Gastrocnemius medialis (tissue), 4 donors: ENCODE results near the gene USP28. TPM values are rescaled to one million over a fixed set of nuclear protein-coding genes. Genes with fewer than 3 reads are reported as not detected.

Experiments used
- ATAC-seq, 2 donors: fragments of 150-250 bp; one replicate each; pipeline ENCODE4 v1.9.1; 2016
- DNase-seq, 2 donors: peaks; one replicate each; pipeline ENCODE4 v3.0.0-alpha.2; 2019
- H3K27ac ChIP-seq, 4 donors: fragments of 200-600 bp; sonication (generic); 1 replicate in 1 of 4; 2 replicates in 3 of 4; pipeline ENCODE4 v1.5.1; 2016 to 2018; ENCODE audit warnings: mild to moderate bottlenecking in 2 of 4, moderate library complexity in 1 of 4
- H3K27me3 ChIP-seq, 3 donors: fragments of 200-600 bp; sonication (generic) in 2 of 3; 1 replicate in 1 of 3; 2 replicates in 2 of 3; pipeline versions ENCODE4 v1.5.1 to v1.6.0; 2016 to 2019; ENCODE audit warnings: mild to moderate bottlenecking in 1 of 3, moderate library complexity in 1 of 3
- H3K36me3 ChIP-seq, 2 donors: fragments of 200-600 bp; sonication (generic) in 1 of 2; one replicate each; pipeline ENCODE4 v1.5.1; 2017 to 2018
- H3K4me1 ChIP-seq, 2 donors: fragments of 200-600 bp; sonication (generic) in 1 of 2; one replicate each; pipeline ENCODE4 v1.5.1; 2016 to 2017; ENCODE audit warnings: mild to moderate bottlenecking in 2 of 2
- H3K4me3 ChIP-seq, 4 donors: fragments of 200-600 bp; sonication (generic) in 3 of 4; 1 replicate in 1 of 4; 2 replicates in 3 of 4; pipeline ENCODE4 v1.5.1; 2016 to 2019; ENCODE audit warnings: mild to moderate bottlenecking in 2 of 4
- H3K9me3 ChIP-seq, 3 donors: fragments of 200-600 bp; sonication (generic) in 2 of 3; 1 replicate in 1 of 3; 2 replicates in 2 of 3; pipeline ENCODE4 v1.5.1; 2016 to 2019
- CTCF ChIP-seq, 5 experiments: fragments of 450-650 bp in 3 of 5; fragments of 200-600 bp in 2 of 5; sonication (generic) in 2 of 5; IDR thresholded peaks in 4 of 5; conservative IDR thresholded peaks in 1 of 5; 1 replicate in 4 of 5; 2 replicates in 1 of 5; pipeline ENCODE4 v1.5.1; 2016 to 2019; ENCODE audit warnings: antibody characterized with exemption in 5 of 5, mild to moderate bottlenecking in 3 of 5, moderate library complexity in 3 of 5
- POLR2A ChIP-seq, 2 donors: fragments of 450-650 bp; IDR thresholded peaks; one replicate each; pipeline ENCODE4 v1.6.1; 2017; ENCODE audit warnings: antibody characterized with exemption in 2 of 2, mild to moderate bottlenecking in 2 of 2, moderate library complexity in 2 of 2
- in situ Hi-C, 4 donors: fragments of 200-750 bp; cut with MboI; loops; one replicate each; pipeline versions ENCODE4 v1.15.0 to v1.8.0; 2017; ENCODE audit warnings: low sequenced_read_pairs in 4 of 4
- intact Hi-C: fragments of 100-400 bp; cut with DNase I; formaldehyde crosslinking; loops from one replicate; pipeline ENCODE4 v1.15.1; 2023; ENCODE audit warnings: low total_unique reads
- total RNA-seq, 4 donors: library from RNA; depleted of rRNA; stranded (reverse); fragments of >200 nt; gene quantifications; one replicate each; pipeline versions ENCODE4 v1.1.0 to v1.2.3, GENCODE V29; 2016

Gene USP28
- total RNA-seq, 4 donors from 2014 or later, result 56.7 to 141 (median 80.4) TPM

- Histone ChIP-seq H3K36me3 (peaks cover 0 to 45% of the 10 kb centered on the region in 2 donors), H3K27ac (no peak overlapping the region), H3K9me3 (no peaks in the 10 kb centered on the region), H3K27me3 (no peaks in the 10 kb centered on the region), H3K4me1 (peaks cover 26 to 35% of the 10 kb centered on the region in 2 donors), H3K4me3 (no peak overlapping the region)
- in situ Hi-C loops (no loop called here), intact Hi-C loops (no loop called here)
- ATAC-seq, result no peak
- TF ChIP-seq POLR2A (IDR thresholded peaks at IDR 0.05) (no peak), CTCF (IDR thresholded peaks at IDR 0.05 in 4 of 5, conservative IDR thresholded peaks at IDR 0.05 in 1 of 5) (no peak)
- no peak for DNase-seq
Observed at GRCh38 chr11:113850188-113850587, 25.2 kb downstream of the USP28 start.

- intact Hi-C loops, result no loop called here
- peaks cover 0 to 45% of the 10 kb centered on the region in 2 donors for H3K36me3 ChIP-seq
Observed at GRCh38 chr11:113849713-113850112, 25.7 kb downstream of the USP28 start.

GRCh38 chr11:113847580-113847979, 27.8 kb downstream of the USP28 start:
- Histone ChIP-seq H3K36me3 (peaks cover 0 to 39% of the 10 kb centered on the region in 2 donors), H3K4me1 (peaks cover 18 to 22% of the 10 kb centered on the region in 2 donors), H3K4me3 (no peak overlapping the region), H3K27ac (peak overlapping the region; percentile 27 to 70 (median 54)), H3K27me3 (no peaks in the 10 kb centered on the region), H3K9me3 (no peaks in the 10 kb centered on the region)
- intact Hi-C loops, result no loop called here
- in situ Hi-C loops, result no loop called here
- TF ChIP-seq POLR2A (IDR thresholded peaks at IDR 0.05) (no peak), CTCF (IDR thresholded peaks at IDR 0.05 in 4 of 5, conservative IDR thresholded peaks at IDR 0.05 in 1 of 5) (no peak)
- ATAC-seq (peak; percentile 31 to 60), DNase-seq (no peak)

More at GRCh38 chr11:113849713-113850112, 25.7 kb downstream of the USP28 start:
- TF ChIP-seq CTCF (IDR thresholded peaks at IDR 0.05 in 4 of 5, conservative IDR thresholded peaks at IDR 0.05 in 1 of 5) (no peak), POLR2A (IDR thresholded peaks at IDR 0.05) (no peak)
- H3K4me3 ChIP-seq, result no peak overlapping the region
- no peaks in the 10 kb centered on the region for H3K27me3 ChIP-seq
- DNase-seq (no peak), ATAC-seq (no peak)
- in situ Hi-C loops, result no loop called here
- no peaks in the 10 kb centered on the region for H3K9me3 ChIP-seq
- H3K27ac ChIP-seq, result no peak overlapping the region
- H3K4me1 ChIP-seq, result peaks cover 21 to 30% of the 10 kb centered on the region in 2 donors

GRCh38 chr11:113847111-113847510, 28.3 kb downstream of the USP28 start:
- in situ Hi-C loops (no loop called here), intact Hi-C loops (no loop called here)
- TF ChIP-seq POLR2A (IDR thresholded peaks at IDR 0.05) (no peak), CTCF (IDR thresholded peaks at IDR 0.05 in 4 of 5, conservative IDR thresholded peaks at IDR 0.05 in 1 of 5) (no peak)
- no peaks in the 10 kb centered on the region for H3K9me3 ChIP-seq
- H3K27ac ChIP-seq, result peak overlapping the region; percentile 27 to 70 (median 54)
- H3K4me1 ChIP-seq, result peaks cover 18 to 22% of the 10 kb centered on the region in 2 donors
- H3K4me3 ChIP-seq, result no peak overlapping the region
- H3K36me3 ChIP-seq, result peaks cover 0 to 34% of the 10 kb centered on the region in 2 donors
- DNase-seq (no peak), ATAC-seq (no peak)
- no peaks in the 10 kb centered on the region for H3K27me3 ChIP-seq

- H3K9me3 ChIP-seq, result no peaks in the 10 kb centered on the region
- peaks cover 0 to 39% of the 10 kb centered on the region in 2 donors for H3K36me3 ChIP-seq
- no peaks in the 10 kb centered on the region for H3K27me3 ChIP-seq
- intact Hi-C loops, result no loop called here
- in situ Hi-C loops, result no loop called here
- H3K4me1 ChIP-seq, result peaks cover 9 to 11% of the 10 kb centered on the region in 2 donors
- no peak for DNase-seq
- H3K4me3 ChIP-seq, result no peak overlapping the region
- TF ChIP-seq CTCF (IDR thresholded peaks at IDR 0.05 in 4 of 5, conservative IDR thresholded peaks at IDR 0.05 in 1 of 5) (no peak), POLR2A (IDR thresholded peaks at IDR 0.05) (no peak)
- no peak for ATAC-seq
- no peak overlapping the region for H3K27ac ChIP-seq
Observed at GRCh38 chr11:113841691-113842090, 33.7 kb downstream of the USP28 start.
